ENCODE data around the gene B4GALT3. TPM values are rescaled to one million over a fixed set of nuclear protein-coding genes. Genes with fewer than 3 reads are reported as not detected.

Gene B4GALT3
- total and polyA plus RNA-seq, 2 donors (not counting 3 experiments of a cell fraction or from before 2014, with no cell fraction given): 39.5 to 60.4 TPM

GRCh38 chr1:161158316-161159010 lies 18.8 kb downstream of the B4GALT3 start:
- no peaks in the 10 kb centered on the region for H3K9me1 ChIP-seq (replicated peaks; ENCODE audit: control insufficient read depth, extremely low read depth, insufficient read depth, low read length)
- dilution Hi-C loops (cut with MboI; ENCODE audit: extremely low pct_ligation_motif_present, low sequenced_read_pairs): no loop called here
- H3K36me3 ChIP-seq (ENCODE audit: control insufficient read depth in 2 of 2, extremely low read depth in 1 of 2, insufficient read depth in 2 of 2, low read length in 2 of 2): peaks cover 2 to 10% of the 10 kb centered on the region in 2 experiments
- H3K9ac ChIP-seq (replicated peaks; ENCODE audit: extremely low read depth, insufficient read depth, low read length): no peak overlapping the region
- H2AFZ ChIP-seq (ENCODE audit: low read depth, low read length): no peak overlapping the region
- peak overlapping the region; percentile 32 for H3K4me2 ChIP-seq (ENCODE audit: insufficient read depth, low read length)
- H4K20me1 ChIP-seq (replicated peaks; ENCODE audit: control insufficient read depth, extremely low read depth, insufficient read depth, low read length): no peaks in the 10 kb centered on the region
- BruUV-seq (replicated peaks): no TSS peak
- no peaks in the 10 kb centered on the region for H3K9me3 ChIP-seq (replicated peaks; ENCODE audit: control insufficient read depth, insufficient read depth, low read length)
- intact Hi-C loops (cut with micrococcal nuclease): loop anchor here (2.0 kb wide), 1 partner anchor 40 kb away; the partner anchor contains the start of genes NIT1 and PFDN2
- no peak overlapping the region for H3K27ac ChIP-seq (ENCODE audit: insufficient read depth, low read depth, low read length)
- POLR2A ChIA-PET: interaction anchor here (0.7 kb wide), 1 partner anchor 137 kb away, joined by 4 read pairs; the partner anchor contains the start of gene F11R
- peaks cover 7% of the 10 kb centered on the region for H3K4me1 ChIP-seq (ENCODE audit: control insufficient read depth, extremely low read depth, insufficient read depth, low read length)
- DNase-seq (ENCODE audit: low read depth, low spot score) (no peak), FAIRE-seq (no peak)
- peaks cover 7% of the 10 kb centered on the region for H3K79me2 ChIP-seq (ENCODE audit: control insufficient read depth, insufficient read depth, low read length)
- no peaks in the 10 kb centered on the region for H3K27me3 ChIP-seq (ENCODE audit: control insufficient read depth in 2 of 2, insufficient read depth in 2 of 2, low read length in 2 of 2)
- CTCF ChIA-PET: interaction anchor here (0.7 to 2.1 kb wide), 2 partner anchors 161 to 224 kb away, joined by 3 to 9 read pairs; no protein-coding TSS in a partner anchor
- no peak overlapping the region for H3K4me3 ChIP-seq (replicated peaks in 1 of 3; ENCODE audit: insufficient read depth in 1 of 3, low read depth in 1 of 3, low read length in 3 of 3)
- TF ChIP-seq MAX (IDR thresholded peaks at IDR 0.05; ENCODE audit: insufficient read depth, insufficient read length) (no peak), JUN (IDR thresholded peaks at IDR 0.05; ENCODE audit: borderline replicate concordance, insufficient read depth, insufficient read length, low read depth) (no peak), EZH2 (IDR thresholded peaks at IDR 0.05; ENCODE audit: borderline replicate concordance, low read depth, low read length, severe bottlenecking) (no peak), POLR2A (IDR thresholded peaks at IDR 0.05; ENCODE audit: low read depth, low read length) (no peak), FOS (IDR thresholded peaks at IDR 0.05; ENCODE audit: borderline replicate concordance, insufficient read depth, low read length) (no peak), GATA2 (IDR thresholded peaks at IDR 0.05; ENCODE audit: insufficient read depth, insufficient read length, low read depth, low read length) (no peak), POLR2AphosphoS5 (IDR thresholded peaks at IDR 0.05; ENCODE audit: insufficient read depth, low read depth, low read length) (no peak), MYC (IDR thresholded peaks at IDR 0.05; ENCODE audit: low read depth, low read length) (no peak)
- TF ChIP-seq, protein P1, sequence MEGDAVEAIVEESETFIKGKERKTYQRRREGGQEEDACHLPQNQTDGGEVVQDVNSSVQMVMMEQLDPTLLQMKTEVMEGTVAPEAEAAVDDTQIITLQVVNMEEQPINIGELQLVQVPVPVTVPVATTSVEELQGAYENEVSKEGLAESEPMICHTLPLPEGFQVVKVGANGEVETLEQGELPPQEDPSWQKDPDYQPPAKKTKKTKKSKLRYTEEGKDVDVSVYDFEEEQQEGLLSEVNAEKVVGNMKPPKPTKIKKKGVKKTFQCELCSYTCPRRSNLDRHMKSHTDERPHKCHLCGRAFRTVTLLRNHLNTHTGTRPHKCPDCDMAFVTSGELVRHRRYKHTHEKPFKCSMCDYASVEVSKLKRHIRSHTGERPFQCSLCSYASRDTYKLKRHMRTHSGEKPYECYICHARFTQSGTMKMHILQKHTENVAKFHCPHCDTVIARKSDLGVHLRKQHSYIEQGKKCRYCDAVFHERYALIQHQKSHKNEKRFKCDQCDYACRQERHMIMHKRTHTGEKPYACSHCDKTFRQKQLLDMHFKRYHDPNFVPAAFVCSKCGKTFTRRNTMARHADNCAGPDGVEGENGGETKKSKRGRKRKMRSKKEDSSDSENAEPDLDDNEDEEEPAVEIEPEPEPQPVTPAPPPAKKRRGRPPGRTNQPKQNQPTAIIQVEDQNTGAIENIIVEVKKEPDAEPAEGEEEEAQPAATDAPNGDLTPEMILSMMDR (IDR thresholded peaks at IDR 0.05; ENCODE audit: extremely low read depth in 1 of 2, insufficient read depth in 1 of 2, low read depth in 1 of 2, low read length in 2 of 2): no peak
